Cardiac septum (tissue), 1 donor: ENCODE measurements around the gene ADAMTS1. TPM values are rescaled to one million over a fixed set of nuclear protein-coding genes. Genes with fewer than 3 reads are reported as not detected.

Source experiments
- DNase-seq: peaks from one replicate; pipeline ENCODE4 v3.0.0-alpha.2; 2020; ENCODE audit warnings: low spot score
- intact Hi-C: fragments of 100-400 bp; cut with DNase I; formaldehyde crosslinking; loops from one replicate; pipeline ENCODE4 v1.14.0; 2022
- total RNA-seq: library from RNA; stranded (reverse); fragmentation: NEBNext Ultra II Directional; extraction: Animal tissue kit (Norgen Biotek cat#: 25700); gene quantifications from one replicate; pipeline ENCODE4 v1.2.1, GENCODE V29; 2021
- donor health status: DM: no; HTN: no; CAD: no.

The ADAMTS1 gene
- total RNA-seq, 1 donor from 2014 or later, result 92.5 TPM

- intact Hi-C loops, result no loop called here
- no peak for DNase-seq
Observed at GRCh38 chr21:26820509-26820908, 24.7 kb downstream of the ADAMTS1 start.

DNA sequence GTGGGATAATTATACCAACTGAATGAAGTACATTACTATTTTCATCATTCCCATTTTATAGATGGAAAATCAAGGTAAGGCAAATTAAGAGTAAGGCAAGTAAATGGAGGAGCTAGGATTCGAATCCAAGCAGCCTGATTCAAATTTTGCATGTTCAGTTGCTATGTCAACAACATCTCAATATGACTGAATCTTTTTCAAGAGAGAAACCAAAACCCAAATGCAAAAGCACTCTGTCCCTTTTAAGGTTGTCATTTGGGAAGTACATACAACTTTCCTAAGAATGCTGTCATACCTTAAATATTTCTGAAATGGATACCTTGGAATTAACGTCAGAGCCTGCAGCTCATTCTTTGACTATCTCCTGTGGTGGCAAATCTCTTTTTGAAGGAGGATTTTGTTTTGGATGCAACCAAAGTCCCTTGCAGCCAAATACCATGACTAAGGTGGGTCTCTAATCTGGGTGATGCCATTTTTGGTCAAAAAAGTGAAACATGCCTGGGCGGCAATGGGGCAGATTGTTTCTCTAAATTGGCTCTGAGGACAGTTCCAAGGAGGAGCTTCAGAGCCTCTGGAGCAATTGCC is 25.4 kb downstream of the ADAMTS1 start:
- intact Hi-C loops, result no loop called here
- no peak for DNase-seq

DNA sequence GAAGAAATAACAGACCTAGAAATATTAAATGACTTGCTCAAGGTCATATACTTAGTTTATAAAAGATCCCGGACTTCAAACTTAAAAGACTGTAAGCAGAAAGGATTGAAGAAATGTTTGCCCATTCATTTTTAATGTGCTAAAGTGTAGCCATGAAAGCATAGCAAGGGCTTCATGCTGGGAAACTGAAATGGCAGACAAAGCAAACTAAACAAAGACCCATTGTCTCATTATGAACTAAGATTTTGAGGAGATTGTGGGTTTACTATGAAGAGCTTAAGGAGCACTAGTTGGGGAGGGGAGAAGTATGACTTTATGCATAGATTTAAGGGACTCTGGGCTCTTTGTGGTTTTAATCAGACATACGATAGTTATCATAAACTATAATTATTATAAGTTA is 26.3 kb downstream of the ADAMTS1 start:
- DNase-seq, result no peak
- intact Hi-C loops, result no loop called here

DNA sequence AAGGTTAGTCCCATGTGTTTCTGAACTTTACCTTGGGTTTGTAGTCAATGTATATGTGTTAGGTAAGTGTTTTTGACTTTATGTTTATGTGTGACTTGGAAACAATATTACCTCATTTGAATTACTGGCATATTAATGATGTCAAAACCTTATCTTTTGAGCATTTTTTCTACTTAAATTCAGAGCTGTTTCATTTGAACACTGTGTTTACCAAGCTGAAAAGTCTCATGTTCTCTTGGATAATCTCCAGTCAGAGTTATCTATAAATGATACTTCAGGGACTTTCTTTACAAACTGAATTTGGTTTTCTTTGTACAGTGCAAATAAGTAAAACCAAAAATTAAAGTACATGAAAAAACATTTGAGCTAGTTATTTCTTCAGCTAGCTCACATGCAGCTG is 30.0 kb downstream of the ADAMTS1 start:
- intact Hi-C loops, result no loop called here
- DNase-seq, result no peak

GRCh38 chr21:26814386-26814785 is 30.8 kb downstream of the ADAMTS1 start:
- intact Hi-C loops, result no loop called here
- no peak for DNase-seq

DNA sequence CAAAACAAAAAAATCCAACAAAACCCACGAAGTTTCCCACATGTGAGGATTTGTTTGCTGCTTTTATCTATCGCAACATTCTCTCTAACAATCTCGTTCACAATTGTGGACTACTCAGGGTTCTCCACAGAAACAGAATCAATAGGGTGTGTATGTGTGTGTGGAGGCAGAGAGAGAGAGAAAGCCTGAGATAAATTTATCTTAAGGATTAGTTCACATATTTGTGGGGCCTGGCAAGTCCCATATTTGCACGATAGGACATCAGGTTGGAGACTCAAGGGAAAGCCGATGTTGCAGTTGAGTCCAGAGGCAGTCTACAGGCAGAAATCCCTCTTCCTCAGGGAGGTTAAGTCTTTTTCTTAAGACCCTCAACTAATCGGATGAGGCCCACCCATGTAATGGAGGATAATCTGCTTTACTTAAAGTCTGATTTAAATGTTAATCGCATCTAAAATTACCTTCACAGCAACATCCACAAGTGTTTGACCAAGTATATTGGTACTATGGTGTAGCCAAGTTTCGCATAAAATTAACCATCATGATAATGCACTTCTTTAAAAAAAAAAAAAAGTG is 31.7 kb downstream of the ADAMTS1 start:
- intact Hi-C loops, result no loop called here
- DNase-seq, result no peak

DNA sequence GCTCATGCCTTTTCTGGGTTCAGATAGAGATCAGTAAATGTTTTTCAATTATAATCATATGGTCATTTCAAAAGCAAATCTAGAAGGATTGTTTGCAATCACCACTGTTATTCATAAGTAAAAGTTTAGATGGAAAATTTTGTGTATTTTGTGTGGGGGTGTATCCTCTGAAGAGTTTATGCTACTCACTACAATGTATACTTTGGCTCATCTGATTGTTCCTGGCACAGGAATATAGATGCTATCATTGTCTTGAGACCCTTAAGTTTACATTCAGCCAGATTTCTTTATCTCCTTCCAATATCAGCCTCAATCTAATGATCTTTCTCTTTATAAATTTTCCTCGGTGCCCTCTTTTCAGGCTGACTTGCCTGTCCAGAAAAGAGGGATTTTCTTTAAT is 33.0 kb downstream of the ADAMTS1 start:
- intact Hi-C loops, result no loop called here

GRCh38 chr21:26811482-26811881 is 33.7 kb downstream of the ADAMTS1 start:
- intact Hi-C loops, result no loop called here
- DNase-seq, result no peak

More for the DNA sequence above, 33.0 kb downstream of the ADAMTS1 start:
- no peak for DNase-seq

GRCh38 chr21:26810676-26811415 is 34.4 kb downstream of the ADAMTS1 start:
- intact Hi-C loops, result no loop called here
- DNase-seq, result no peak

DNA sequence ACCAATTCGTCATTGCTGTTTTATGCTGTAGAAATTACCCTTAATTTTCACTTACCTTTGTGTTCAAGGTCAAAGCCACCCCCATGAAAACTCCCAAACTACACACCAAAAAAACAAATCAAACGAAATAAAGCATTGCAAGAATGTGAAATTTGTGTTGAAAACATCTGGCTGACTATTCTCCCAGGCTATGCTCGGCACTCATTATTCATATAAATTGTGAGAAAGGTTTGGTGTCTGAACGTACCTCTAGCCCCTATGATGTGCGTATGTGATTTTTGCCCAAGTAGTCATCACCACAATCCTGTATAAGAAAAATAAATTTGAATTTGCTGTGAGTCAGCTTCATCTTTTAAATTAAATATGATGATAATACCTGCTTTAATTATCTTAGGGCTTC is 34.9 kb downstream of the ADAMTS1 start:
- no peak for DNase-seq
- intact Hi-C loops, result no loop called here

DNA sequence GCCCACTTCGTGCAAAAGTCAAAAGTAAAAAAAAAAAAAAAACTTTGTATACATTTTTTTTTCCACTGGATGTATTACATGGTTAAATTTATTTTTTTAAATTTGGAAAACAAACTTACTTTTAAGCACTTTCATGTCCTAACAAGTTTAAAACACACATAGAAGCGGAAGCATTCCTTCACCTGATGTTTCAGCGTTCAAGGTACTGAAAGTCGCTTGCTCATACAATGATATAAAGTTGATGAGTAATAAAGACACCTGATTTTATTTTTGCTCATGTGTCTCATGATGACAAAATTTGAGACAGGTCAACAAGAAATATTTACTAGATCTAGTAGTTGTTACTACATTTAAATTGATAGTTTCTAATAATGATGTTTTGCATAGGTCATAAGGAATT is 35.5 kb downstream of the ADAMTS1 start:
- intact Hi-C loops, result no loop called here
- no peak for DNase-seq

- intact Hi-C loops, result no loop called here
- DNase-seq, result no peak
Observed at GRCh38 chr21:26806801-26807295, 38.4 kb downstream of the ADAMTS1 start.

GRCh38 chr21:26804895-26805609 is 40.2 kb downstream of the ADAMTS1 start:
- intact Hi-C loops, result no loop called here

DNA sequence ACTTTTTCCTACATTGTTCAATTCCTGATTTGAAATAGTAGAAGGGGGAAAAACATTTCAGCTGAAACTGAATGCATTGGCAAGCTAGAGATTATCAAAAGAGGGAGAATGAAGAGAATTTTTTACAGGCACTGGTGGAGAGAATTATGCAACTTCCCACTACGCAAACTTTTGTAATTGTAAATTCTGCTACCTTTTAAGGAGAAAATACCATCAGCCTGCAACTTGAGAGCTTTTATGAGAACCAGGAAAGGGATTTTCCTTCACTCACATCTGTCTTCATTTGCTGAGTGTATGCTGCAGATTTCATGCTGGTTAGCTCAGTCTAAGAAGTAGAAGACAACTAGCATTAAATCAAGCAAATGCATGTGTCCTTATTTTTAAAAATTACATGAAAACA is 43.7 kb downstream of the ADAMTS1 start:
- intact Hi-C loops, result no loop called here
- DNase-seq, result no peak

More at GRCh38 chr21:26804895-26805609, 40.2 kb downstream of the ADAMTS1 start:
- DNase-seq, result no peak

DNA sequence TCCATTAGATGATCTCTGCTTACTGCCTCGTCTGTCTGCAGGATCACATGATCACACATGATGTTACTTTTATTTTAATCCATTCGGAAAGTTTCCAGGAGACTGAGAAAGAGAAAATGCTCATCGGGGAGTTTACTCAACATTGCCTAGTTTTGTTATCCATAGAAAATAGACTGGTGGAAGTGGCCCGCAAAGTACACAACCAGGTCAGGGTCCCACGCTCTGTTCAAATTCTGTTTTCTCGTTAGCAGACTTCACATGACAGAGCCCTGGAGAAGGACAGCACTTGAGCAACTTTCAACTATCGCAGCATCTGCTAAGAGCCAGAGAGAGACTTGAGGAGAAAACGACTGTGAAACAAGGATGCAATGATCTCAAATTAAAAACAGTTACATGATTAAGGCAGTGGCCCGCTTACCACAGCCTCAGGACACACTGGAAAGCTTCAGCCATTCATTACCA is 44.2 kb downstream of the ADAMTS1 start:
- DNase-seq, result peak; percentile 73
- intact Hi-C loops, result no loop called here

DNA sequence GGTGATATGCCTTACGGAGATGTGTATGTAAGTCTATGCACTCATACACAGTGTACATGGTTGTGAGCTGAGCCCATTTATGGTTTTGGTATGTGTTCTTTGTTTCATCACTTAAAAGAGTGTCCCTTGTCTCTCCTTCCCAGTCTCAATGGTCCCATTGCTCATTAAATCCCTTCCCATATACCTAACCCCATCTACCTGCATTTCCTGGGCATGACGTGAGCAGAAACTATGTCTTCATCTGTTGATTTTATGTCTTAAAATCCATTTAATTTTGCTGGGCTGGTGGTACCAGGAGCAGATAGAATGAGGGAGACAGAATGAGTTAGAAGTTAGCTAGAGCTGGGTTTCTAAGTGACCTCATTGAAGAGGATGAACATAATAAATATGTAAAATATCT is 44.8 kb downstream of the ADAMTS1 start:
- intact Hi-C loops, result no loop called here
- DNase-seq, result no peak

DNA sequence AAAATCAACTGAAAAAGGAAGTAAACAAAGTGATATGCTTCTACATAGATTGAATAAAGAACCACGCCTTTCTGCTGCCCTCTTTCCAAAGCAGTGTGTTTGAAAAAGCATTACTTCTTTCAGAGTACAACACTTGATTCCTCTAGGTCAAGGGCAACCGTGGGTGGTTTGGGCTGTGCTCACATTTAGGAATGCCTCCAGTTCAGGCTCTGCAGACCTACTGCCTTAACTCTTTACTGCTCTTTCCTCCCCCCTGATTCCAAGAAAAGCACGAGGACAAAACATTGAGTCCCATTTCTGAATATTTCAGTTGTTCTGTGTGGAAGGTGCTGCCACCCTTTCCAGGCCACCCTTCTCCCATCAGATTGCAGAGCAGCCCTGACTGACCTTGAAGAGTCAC is 45.2 kb downstream of the ADAMTS1 start:
- intact Hi-C loops, result no loop called here

DNA sequence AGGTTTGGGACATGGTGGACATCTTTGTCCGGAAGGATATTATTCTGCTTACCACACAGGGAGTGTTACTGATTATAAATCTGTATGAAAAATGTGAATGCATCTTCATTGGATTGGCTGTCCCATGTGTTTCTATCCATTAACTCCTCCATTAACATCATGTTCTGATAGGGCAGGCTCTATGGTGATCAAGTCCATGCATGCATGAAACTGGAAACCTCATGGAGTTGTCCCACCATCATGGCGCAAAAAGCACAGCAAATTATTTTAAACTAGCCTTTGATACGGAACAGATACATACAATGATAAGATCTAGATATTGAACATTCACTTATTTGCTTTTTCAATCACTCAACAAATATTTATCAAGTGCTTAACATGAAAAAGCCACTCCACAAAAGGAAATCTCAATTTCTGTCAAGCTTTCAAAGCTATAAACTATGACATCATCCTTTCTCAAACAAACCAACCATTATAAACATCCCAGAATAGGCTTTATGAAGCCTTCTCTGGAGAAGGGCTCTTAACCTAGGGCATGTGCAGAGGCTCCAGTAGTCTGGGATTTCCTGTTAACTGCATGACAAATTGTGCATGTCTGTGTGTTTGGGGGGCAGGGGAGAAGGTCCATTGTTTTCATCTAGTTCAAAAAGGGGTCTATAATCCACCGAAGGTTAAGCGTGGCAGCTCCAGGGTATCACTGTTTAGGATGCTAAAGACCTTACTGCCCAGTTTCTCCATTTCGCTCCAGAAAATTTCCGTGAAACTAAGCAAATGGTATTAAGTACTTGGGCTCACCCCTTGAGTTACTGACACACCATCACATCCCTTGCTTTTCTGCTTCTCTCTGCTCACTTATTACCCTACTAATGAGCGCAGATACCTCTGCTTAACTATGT is 46.1 kb downstream of the ADAMTS1 start:
- DNase-seq, result no peak
- intact Hi-C loops, result no loop called here

More for the DNA sequence above, 45.2 kb downstream of the ADAMTS1 start:
- DNase-seq, result no peak

GRCh38 chr21:26797878-26798456 is 47.2 kb downstream of the ADAMTS1 start:
- intact Hi-C loops, result loop anchor here (2.0 kb wide), 1 partner anchor 45 kb away; no protein-coding TSS in a partner anchor

More at GRCh38 chr21:26797878-26798456, 47.2 kb downstream of the ADAMTS1 start:
- DNase-seq, result no peak
